Measurements from ENCODE around the gene SLC25A51. TPM values are rescaled to one million over a fixed set of nuclear protein-coding genes. Genes with fewer than 3 reads are reported as not detected.

The SLC25A51 gene
- total and polyA plus RNA-seq, 2 donors from 2014 or later, result 10.7 to 25.5 TPM

DNA sequence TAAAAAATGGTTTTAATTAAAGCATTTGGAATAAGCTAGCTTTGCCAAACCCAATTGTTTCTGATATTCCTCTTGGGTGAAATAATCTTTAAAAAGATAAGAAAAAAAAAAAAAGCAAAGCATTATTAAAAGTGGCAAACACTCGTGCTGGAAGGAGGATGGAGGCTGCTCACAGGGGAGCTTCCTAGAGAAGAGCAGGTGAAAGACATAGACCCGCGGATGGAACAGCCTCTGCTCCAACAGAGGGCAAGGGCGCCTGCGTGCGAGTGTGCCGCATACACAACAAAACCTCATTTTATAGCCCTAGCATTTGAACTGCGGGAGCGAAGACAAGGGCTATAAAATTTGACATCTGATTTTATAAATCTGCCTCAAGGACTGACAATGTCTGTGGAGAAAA is 33.4 kb upstream of the SLC25A51 start:
- intact Hi-C loops (cut with DNase I), result no loop called here
- Histone ChIP-seq H3K4me1 (ENCODE audit: control insufficient read depth in 2 of 3, insufficient read depth in 2 of 3, low read depth in 1 of 3, low read length in 3 of 3) (peaks cover 5 to 24% (median 14%) of the 10 kb centered on the region in 3 donors), H3K27ac (ENCODE audit: low read depth in 2 of 2, low read length in 2 of 2) (no peak overlapping the region), H3K4me3 (ENCODE audit: low read length in 3 of 3) (no peak overlapping the region), H3K36me3 (ENCODE audit: control insufficient read depth in 2 of 3, insufficient read depth in 3 of 3, low read length in 3 of 3) (peaks cover 0 to 8% (median 0%) of the 10 kb centered on the region in 3 donors), H3K9me3 (ENCODE audit: control insufficient read depth in 2 of 3, insufficient read depth in 1 of 3, low read length in 3 of 3) (no peaks in the 10 kb centered on the region), H3K27me3 (ENCODE audit: control insufficient read depth, insufficient read depth, low read length) (no peaks in the 10 kb centered on the region), H3K9ac (ENCODE audit: low read length in 3 of 3) (peak overlapping the region in 1 of 3 donors; percentile 4)
- no peak for DNase-seq
- FAIRE-seq, result no peak
- TF ChIP-seq, protein P1, sequence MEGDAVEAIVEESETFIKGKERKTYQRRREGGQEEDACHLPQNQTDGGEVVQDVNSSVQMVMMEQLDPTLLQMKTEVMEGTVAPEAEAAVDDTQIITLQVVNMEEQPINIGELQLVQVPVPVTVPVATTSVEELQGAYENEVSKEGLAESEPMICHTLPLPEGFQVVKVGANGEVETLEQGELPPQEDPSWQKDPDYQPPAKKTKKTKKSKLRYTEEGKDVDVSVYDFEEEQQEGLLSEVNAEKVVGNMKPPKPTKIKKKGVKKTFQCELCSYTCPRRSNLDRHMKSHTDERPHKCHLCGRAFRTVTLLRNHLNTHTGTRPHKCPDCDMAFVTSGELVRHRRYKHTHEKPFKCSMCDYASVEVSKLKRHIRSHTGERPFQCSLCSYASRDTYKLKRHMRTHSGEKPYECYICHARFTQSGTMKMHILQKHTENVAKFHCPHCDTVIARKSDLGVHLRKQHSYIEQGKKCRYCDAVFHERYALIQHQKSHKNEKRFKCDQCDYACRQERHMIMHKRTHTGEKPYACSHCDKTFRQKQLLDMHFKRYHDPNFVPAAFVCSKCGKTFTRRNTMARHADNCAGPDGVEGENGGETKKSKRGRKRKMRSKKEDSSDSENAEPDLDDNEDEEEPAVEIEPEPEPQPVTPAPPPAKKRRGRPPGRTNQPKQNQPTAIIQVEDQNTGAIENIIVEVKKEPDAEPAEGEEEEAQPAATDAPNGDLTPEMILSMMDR (IDR thresholded peaks at IDR 0.05; ENCODE audit: borderline replicate concordance, extremely low read depth, insufficient read depth), result no peak

DNA sequence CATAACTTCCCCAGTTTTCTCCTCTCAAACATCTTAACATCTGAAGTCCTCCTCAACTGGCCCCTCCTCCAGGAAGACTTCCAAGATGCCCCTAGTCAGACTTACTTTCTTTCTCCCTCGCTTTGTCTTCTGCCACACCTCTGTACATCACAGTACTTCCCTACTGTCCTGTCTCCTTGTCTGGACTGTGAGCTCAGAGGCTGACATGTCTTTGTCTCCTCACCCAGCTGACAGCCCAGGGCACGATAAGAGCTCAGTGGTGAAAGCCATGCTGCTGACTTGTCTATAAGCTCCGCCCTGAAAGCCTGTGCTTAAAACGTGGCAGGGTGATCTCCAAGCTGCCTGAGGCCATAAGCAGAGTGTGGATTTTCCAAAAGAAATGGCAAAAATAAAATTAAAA is 33.0 kb upstream of the SLC25A51 start:
- DNase-seq (no peak), FAIRE-seq (no peak)
- Histone ChIP-seq H3K4me3 (ENCODE audit: low read length in 3 of 3) (no peak overlapping the region), H3K9ac (ENCODE audit: low read length in 3 of 3) (no peak overlapping the region), H3K4me1 (ENCODE audit: control insufficient read depth in 2 of 3, insufficient read depth in 2 of 3, low read depth in 1 of 3, low read length in 3 of 3) (peaks cover 5 to 21% (median 14%) of the 10 kb centered on the region in 3 donors), H3K36me3 (ENCODE audit: control insufficient read depth in 2 of 3, insufficient read depth in 3 of 3, low read length in 3 of 3) (peaks cover 0 to 8% (median 0%) of the 10 kb centered on the region in 3 donors), H3K27ac (ENCODE audit: low read depth in 2 of 2, low read length in 2 of 2) (no peak overlapping the region), H3K9me3 (ENCODE audit: control insufficient read depth in 2 of 3, insufficient read depth in 1 of 3, low read length in 3 of 3) (no peaks in the 10 kb centered on the region), H3K27me3 (ENCODE audit: control insufficient read depth, insufficient read depth, low read length) (no peaks in the 10 kb centered on the region)
- TF ChIP-seq, protein P1 (IDR thresholded peaks at IDR 0.05; ENCODE audit: borderline replicate concordance, extremely low read depth, insufficient read depth), result no peak
- intact Hi-C loops (cut with DNase I), result no loop called here

DNA sequence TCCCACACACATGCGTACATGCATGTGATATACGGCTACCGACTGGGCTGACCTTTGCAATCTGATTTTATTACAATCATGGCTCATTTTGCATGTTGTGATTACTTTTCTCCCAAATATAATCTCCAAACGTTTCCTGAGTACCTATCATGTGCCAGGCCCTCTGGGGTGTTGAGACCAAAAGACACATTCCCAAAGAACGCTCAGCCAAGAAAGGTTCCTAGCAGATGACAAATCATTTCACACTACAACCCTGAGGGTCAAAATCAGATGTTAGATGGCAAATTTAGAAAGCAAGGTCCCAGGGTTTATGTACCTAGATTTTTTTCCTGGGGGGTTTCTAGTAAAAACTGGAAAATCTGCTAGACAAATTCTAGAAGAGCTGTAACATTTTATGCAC is 32.4 kb upstream of the SLC25A51 start:
- H3K9ac ChIP-seq (ENCODE audit: low read length in 3 of 3), result no peak overlapping the region
- no peaks in the 10 kb centered on the region for H3K9me3 ChIP-seq (ENCODE audit: control insufficient read depth in 2 of 3, insufficient read depth in 1 of 3, low read length in 3 of 3)
- H3K36me3 ChIP-seq (ENCODE audit: control insufficient read depth in 2 of 3, insufficient read depth in 3 of 3, low read length in 3 of 3), result peaks cover 0 to 6% (median 0%) of the 10 kb centered on the region in 3 donors
- no peak for FAIRE-seq
- H3K27ac ChIP-seq (ENCODE audit: low read depth in 2 of 2, low read length in 2 of 2), result no peak overlapping the region
- TF ChIP-seq, protein P1 (IDR thresholded peaks at IDR 0.05; ENCODE audit: borderline replicate concordance, extremely low read depth, insufficient read depth), result no peak
- H3K27me3 ChIP-seq (ENCODE audit: control insufficient read depth, insufficient read depth, low read length), result no peaks in the 10 kb centered on the region
- intact Hi-C loops (cut with DNase I), result no loop called here
- no peak for DNase-seq
- no peak overlapping the region for H3K4me3 ChIP-seq (ENCODE audit: low read length in 3 of 3)
- peaks cover 5 to 19% (median 14%) of the 10 kb centered on the region in 3 donors for H3K4me1 ChIP-seq (ENCODE audit: control insufficient read depth in 2 of 3, insufficient read depth in 2 of 3, low read depth in 1 of 3, low read length in 3 of 3)

- Histone ChIP-seq H3K27me3 (ENCODE audit: control insufficient read depth, insufficient read depth, low read length) (no peaks in the 10 kb centered on the region), H3K36me3 (ENCODE audit: control insufficient read depth in 2 of 3, insufficient read depth in 3 of 3, low read length in 3 of 3) (no peaks in the 10 kb centered on the region), H3K27ac (ENCODE audit: low read depth in 2 of 2, low read length in 2 of 2) (no peak overlapping the region), H3K4me1 (ENCODE audit: control insufficient read depth in 2 of 3, insufficient read depth in 2 of 3, low read depth in 1 of 3, low read length in 3 of 3) (peaks cover 5 to 19% (median 14%) of the 10 kb centered on the region in 3 donors), H3K9me3 (ENCODE audit: control insufficient read depth in 2 of 3, insufficient read depth in 1 of 3, low read length in 3 of 3) (no peaks in the 10 kb centered on the region), H3K9ac (ENCODE audit: low read length in 3 of 3) (no peak overlapping the region), H3K4me3 (ENCODE audit: low read length in 3 of 3) (no peak overlapping the region)
- intact Hi-C loops (cut with DNase I), result no loop called here
- no peak for DNase-seq
- TF ChIP-seq, protein P1 (IDR thresholded peaks at IDR 0.05; ENCODE audit: borderline replicate concordance, extremely low read depth, insufficient read depth), result no peak
- FAIRE-seq, result no peak
These were observed 31.2 kb upstream of the SLC25A51 start for GRCh38 chr9:37935096-37935495.

Measured in kidney (tissue), 14 donors.